Caki2 (cell line): ENCODE data around the gene DELE1. TPM values are rescaled to one million over a fixed set of nuclear protein-coding genes. Genes with fewer than 3 reads are reported as not detected.
"Not testable (repeated sequence)": the region's sequence is repeated elsewhere in the genome, so short reads cannot be mapped to it uniquely, and the experiment has no call there.

Source experiments
- DNase-seq: peaks from one replicate; pipeline ENCODE4 v3.0.0-alpha.2; 2015; ENCODE audit warnings: low read depth
- in situ Hi-C: cut with HindIII; loops from 2 replicates; pipeline ENCODE4 v1.10.0; 2016; ENCODE audit warnings: low sequenced_read_pairs, low pct_unique_long_range_greater_than_20kb, mixed read lengths
- total RNA-seq: library from RNA; depleted of rRNA; stranded (reverse); fragments of >200 nt; shearing (Covaris generic); gene quantifications from 2 replicates; pipeline ENCODE4 v1.2.3, GENCODE V29; 2014; ENCODE audit warnings: low replicate concordance

DELE1 gene
- total RNA-seq, 1 experiment from 2014 or later: 42.4 TPM

GRCh38 chr5:141916522-141916921 lies 7.1 kb upstream of the DELE1 start:
- DNase-seq: no peak
- in situ Hi-C loops: no loop called here

- in situ Hi-C loops: no loop called here
- DNase-seq: no peak
Measured at GRCh38 chr5:141917760-141918159, 5.9 kb upstream of the DELE1 start.

DNA sequence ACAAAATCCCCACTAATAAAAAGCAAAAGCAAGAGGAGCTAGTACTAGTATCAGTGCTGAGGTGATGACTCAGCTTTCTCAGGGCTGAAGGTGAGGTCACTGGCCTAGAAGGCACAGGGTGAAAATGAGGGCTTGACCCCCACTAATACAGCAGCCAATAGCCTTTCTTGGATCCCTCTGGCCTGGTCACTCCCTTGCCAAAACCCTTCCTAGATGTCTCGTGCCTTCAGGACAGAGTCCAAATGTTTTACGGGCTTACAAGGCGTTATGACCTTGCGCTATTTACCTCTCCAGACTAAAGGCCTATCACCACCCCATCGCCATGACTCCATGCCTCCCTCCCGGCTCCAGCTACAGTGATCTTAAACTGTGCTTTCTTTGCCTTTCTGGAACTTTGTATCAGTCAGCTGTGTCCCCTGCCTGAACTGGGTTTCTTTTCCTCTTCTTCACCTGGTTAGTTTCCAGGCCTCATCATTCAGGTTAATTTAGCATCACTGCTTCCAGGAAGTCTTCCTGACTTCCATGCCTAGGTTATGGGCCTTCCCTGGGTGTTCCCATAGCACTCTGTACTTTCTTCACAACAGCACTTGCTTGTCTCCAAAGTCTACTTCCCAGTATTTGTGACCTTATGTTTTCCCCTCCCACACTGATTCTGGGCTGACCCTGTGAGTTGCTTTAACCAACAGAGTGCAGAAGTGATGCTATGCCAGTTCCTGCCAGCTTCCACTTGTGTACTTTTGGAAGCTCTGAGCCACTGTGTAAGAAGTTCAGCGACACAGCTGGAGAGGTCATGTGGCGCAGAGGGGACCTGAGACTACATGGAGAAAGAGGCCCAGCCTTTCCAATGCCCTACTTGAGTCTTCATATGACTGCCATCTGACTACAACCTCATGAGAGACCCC lies 4.2 kb upstream of the DELE1 start:
- in situ Hi-C loops: no loop called here
- no peak for DNase-seq

DNA sequence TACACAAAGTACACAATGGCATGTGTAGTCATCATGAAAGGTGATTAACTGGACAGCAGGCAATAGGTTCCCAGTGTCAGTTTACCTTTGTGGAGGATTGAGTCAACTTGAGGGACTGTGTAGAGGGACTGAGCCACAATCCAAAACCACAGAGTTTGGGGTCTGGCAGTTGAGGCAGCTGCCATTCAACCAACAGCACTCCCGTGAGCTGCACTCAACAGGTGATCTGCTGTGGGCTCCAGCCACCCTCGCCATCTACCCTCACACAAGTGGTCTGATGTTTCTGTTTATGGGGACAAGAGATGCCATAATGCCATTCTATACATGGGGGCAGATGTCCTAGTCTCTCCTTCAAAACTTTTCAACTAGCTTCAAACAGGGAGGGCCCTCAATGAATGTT lies 2.9 kb upstream of the DELE1 start:
- in situ Hi-C loops: no loop called here
- DNase-seq: no peak

DNA sequence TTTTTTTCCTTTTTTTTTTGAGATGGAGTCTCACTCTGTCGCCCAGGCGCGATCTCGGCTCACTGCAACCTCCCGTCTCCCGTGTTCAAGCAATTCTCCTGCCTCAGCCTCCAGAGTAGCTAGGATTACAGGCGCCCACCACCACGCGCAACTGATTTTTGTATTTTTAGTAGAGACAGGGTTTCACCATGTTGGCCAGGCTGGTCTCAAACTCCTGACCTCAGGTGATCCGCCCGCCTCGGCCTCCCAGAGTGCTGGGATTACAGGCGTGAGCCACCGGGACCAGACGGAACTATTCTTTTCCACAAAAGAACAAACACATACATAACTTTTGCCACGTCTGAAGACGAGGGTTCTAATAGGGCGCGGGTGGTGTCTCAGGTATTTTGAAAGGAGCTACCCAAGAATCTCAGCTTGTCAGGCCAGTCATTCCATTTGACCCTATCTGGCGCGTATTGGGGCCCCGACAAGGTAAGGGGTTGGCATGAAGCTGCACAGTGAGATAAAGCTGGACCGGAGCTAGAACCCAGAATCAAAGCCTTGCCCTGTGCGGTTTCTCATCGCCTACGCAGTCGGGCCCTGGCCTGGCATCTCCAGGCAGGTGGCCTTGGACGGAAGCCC lies 734 bp upstream of the DELE1 start:
- DNase-seq, in situ Hi-C loops: not testable (repeated sequence)

- DNase-seq: no peak
- in situ Hi-C loops: no loop called here
Measured at GRCh38 chr5:141926434-141926833, 2.8 kb downstream of the DELE1 start.

DNA sequence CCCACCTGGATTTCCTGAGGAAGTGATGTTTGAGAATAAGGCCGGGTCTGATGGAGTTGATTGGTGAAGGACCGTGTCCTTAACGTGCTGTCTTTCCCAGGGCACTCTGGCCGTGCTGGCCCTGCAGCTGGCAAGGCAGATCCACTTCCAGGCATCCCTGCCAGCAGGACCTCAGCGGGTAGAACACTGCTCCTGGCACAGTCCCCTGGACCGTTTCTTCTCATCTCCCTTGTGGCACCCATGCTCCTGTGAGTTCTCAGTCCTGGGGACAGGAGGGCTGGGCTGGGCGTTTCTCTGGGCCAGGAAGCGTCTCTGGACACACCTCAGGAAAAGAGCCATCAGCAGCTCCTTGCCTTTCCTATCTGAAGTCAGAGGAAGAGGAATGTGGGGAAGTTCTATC lies 4.4 kb downstream of the DELE1 start:
- in situ Hi-C loops: no loop called here
- no peak for DNase-seq

DNA sequence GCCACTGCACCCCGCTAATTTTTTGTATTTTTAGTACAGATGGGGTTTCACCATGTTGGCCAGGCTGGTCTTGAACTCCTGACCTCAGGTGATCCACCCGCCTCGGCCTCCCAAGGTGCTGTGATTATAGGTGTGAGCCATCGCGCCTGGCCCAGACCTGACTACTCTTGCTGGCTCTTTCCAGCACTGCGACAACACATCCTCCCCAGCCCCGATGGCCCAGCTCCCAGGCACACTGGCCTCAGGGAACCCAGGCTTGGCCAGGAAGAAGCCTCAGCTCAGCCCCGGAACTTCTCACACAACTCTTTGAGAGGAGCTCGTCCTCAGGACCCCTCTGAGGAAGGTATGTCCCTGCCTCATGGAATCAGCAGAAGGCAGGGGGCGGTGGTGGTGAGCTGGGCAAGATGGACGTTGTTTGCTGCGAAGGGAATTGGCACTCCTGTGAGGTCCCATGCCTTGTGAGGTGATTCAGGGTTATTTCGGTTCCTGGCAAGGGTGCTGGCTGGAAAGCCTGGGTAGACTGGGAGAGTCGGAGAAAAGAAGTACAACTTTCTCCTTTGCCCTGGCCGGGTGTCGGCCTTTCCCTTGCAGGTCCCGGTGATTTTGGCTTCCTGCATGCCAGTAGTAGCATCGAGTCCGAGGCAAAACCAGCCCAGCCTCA lies 5.9 kb downstream of the DELE1 start:
- no peak for DNase-seq
- in situ Hi-C loops: no loop called here

GRCh38 chr5:141931694-141932093 lies 8.0 kb downstream of the DELE1 start:
- no peak for DNase-seq
- in situ Hi-C loops: no loop called here

DNA sequence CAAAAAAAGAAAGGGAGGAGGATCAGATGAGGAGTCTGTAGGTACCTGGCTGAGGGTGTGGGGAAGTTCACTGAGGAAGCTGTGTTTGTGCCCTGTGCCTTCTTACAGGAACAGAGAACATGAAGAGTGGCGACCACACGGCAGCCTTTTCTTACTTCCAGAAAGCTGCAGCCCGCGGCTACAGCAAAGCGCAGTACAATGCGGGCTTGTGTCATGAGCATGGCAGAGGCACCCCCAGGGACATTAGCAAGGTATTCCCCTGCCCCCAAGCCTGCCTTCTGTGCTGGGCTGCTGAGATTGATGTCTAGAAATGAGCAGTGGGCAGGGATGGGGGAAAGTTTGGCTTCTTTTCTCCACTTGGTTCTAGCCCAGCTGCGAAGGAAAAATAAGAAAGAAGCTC lies 9.5 kb downstream of the DELE1 start:
- in situ Hi-C loops: no loop called here
- no peak for DNase-seq

DNA sequence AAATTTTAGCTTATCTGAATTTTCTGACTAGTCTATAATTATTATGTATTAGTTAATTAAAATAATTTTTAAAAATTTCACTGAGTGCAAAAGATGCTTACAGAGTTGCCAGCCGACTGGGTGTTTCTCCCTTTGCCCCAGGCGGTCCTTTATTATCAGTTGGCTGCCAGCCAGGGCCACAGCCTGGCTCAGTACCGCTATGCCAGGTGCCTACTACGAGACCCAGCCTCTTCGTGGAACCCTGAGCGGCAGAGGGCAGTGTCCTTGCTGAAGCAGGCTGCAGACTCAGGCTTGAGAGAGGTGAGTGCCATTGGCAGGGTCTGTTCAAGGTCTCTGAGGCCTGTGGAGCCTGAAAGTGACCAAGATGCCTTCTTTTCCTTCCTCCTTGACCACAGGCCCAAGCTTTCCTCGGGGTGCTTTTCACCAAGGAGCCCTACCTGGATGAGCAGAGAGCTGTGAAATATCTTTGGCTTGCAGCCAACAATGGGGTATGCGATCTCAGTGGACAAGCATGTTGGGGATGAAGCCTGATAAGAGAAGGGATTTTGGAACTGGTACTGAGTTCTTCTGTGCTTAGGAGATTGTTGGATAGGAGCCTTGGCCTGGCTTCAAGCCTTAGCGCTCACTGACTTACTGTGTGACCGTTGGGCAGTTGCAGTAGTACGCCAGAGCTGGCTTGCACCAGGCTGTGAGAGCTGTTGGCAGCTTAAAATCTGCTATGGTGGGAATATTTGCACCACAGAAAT lies 10.6 kb downstream of the DELE1 start:
- DNase-seq: no peak
- in situ Hi-C loops: no loop called here

- in situ Hi-C loops: no loop called here
- no peak for DNase-seq
Measured at GRCh38 chr5:141935538-141935937, 11.9 kb downstream of the DELE1 start.

DNA sequence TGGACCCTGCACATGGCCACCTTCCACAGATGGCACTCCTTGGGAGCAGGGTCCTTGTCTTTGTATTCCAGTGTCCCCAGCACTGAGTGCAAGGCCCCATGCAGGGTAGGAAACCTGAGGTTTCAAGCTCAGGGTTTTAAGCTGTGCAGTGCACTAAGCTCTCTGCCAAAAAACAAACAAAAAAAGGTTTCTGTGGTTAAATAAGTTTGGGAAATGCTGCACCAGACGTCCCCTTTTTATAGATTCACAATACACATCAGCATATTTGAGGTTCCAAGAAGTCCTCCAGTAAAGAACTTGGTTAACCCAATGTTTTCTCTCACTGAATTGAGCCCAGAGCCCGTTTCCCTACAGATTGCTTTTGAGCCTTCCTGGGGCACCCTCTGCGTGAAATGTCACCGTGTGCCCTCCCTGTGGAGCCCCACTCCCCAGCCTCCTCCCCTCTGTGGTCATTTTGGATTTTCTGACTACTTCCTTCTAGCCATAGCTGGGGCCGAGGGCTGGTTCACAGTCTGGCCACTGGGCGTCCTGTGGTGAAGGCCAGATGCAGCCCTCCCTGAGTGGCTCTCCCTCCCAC lies 17.1 kb downstream of the DELE1 start:
- no peak for DNase-seq
- in situ Hi-C loops: no loop called here

- no peak for DNase-seq
- in situ Hi-C loops: no loop called here
Measured at GRCh38 chr5:141941307-141941706, 17.6 kb downstream of the DELE1 start.

- in situ Hi-C loops: no loop called here
- DNase-seq: no peak
Measured at GRCh38 chr5:141941779-141942178, 18.1 kb downstream of the DELE1 start.

GRCh38 chr5:141942185-141942857 lies 18.6 kb downstream of the DELE1 start:
- in situ Hi-C loops: no loop called here
- DNase-seq: no peak

GRCh38 chr5:141944076-141944475 lies 20.4 kb downstream of the DELE1 start:
- no peak for DNase-seq
- in situ Hi-C loops: no loop called here

- in situ Hi-C loops: no loop called here
- no peak for DNase-seq
Measured at GRCh38 chr5:141945511-141946051, 21.9 kb downstream of the DELE1 start.
